Measurements from ENCODE around the gene DPYD.

The DPYD gene

GRCh38 chr1:97160818-97161217 is 760.0 kb downstream of the DPYD start:
- H3K36me3 Mint-ChIP-seq (ENCODE audit: low read depth): peaks cover 20% of the 10 kb centered on the region
- H3K4me3 Mint-ChIP-seq: no peak overlapping the region

GRCh38 chr1:97159342-97159741 is 761.5 kb downstream of the DPYD start:
- H3K36me3 Mint-ChIP-seq (ENCODE audit: low read depth): peaks cover 17% of the 10 kb centered on the region
- H3K27ac Mint-ChIP-seq: no peak overlapping the region

More at GRCh38 chr1:97160818-97161217, 760.0 kb downstream of the DPYD start:
- peaks cover 5% of the 10 kb centered on the region for H3K4me1 Mint-ChIP-seq
- H3K27ac Mint-ChIP-seq: no peak overlapping the region
- peaks cover 14% of the 10 kb centered on the region for H3K9me3 Mint-ChIP-seq
- H3K27me3 Mint-ChIP-seq: no peaks in the 10 kb centered on the region
- DNase-seq: no peak
- ATAC-seq: no peak

GRCh38 chr1:97158691-97159096 is 762.1 kb downstream of the DPYD start:
- H3K27me3 Mint-ChIP-seq: no peaks in the 10 kb centered on the region
- peaks cover 9% of the 10 kb centered on the region for H3K9me3 Mint-ChIP-seq
- no peak for DNase-seq

More at GRCh38 chr1:97159342-97159741, 761.5 kb downstream of the DPYD start:
- H3K27me3 Mint-ChIP-seq: no peaks in the 10 kb centered on the region
- DNase-seq (no peak), ATAC-seq (no peak)
- H3K9me3 Mint-ChIP-seq: peaks cover 16% of the 10 kb centered on the region
- H3K4me3 Mint-ChIP-seq: no peak overlapping the region
- peaks cover 4% of the 10 kb centered on the region for H3K4me1 Mint-ChIP-seq

GRCh38 chr1:97157991-97158390 is 762.8 kb downstream of the DPYD start:
- H3K27ac Mint-ChIP-seq: no peak overlapping the region
- no peaks in the 10 kb centered on the region for H3K27me3 Mint-ChIP-seq
- H3K4me1 Mint-ChIP-seq: peaks cover 4% of the 10 kb centered on the region
- DNase-seq: no peak
- peaks cover 11% of the 10 kb centered on the region for H3K36me3 Mint-ChIP-seq (ENCODE audit: low read depth)
- H3K4me3 Mint-ChIP-seq: no peak overlapping the region
- ATAC-seq: no peak
- peaks cover 6% of the 10 kb centered on the region for H3K9me3 Mint-ChIP-seq

More at GRCh38 chr1:97158691-97159096, 762.1 kb downstream of the DPYD start:
- Mint-ChIP-seq H3K36me3 (ENCODE audit: low read depth) (peaks cover 14% of the 10 kb centered on the region), H3K27ac (no peak overlapping the region), H3K4me3 (no peak overlapping the region), H3K4me1 (peaks cover 4% of the 10 kb centered on the region)
- no peak for ATAC-seq

GRCh38 chr1:97151651-97152050 is 769.2 kb downstream of the DPYD start:
- Mint-ChIP-seq H3K27ac (no peak overlapping the region), H3K9me3 (peaks cover 6% of the 10 kb centered on the region), H3K36me3 (ENCODE audit: low read depth) (peaks cover 8% of the 10 kb centered on the region), H3K4me1 (no peaks in the 10 kb centered on the region), H3K27me3 (no peaks in the 10 kb centered on the region), H3K4me3 (no peak overlapping the region)
- ATAC-seq (no peak), DNase-seq (no peak)

GRCh38 chr1:97145321-97145956 is 775.4 kb downstream of the DPYD start:
- no peak for DNase-seq
- ATAC-seq: no peak
- Mint-ChIP-seq H3K36me3 (ENCODE audit: low read depth) (no peaks in the 10 kb centered on the region), H3K4me3 (no peak overlapping the region), H3K4me1 (no peaks in the 10 kb centered on the region), H3K9me3 (no peaks in the 10 kb centered on the region), H3K27me3 (no peaks in the 10 kb centered on the region), H3K27ac (no peak overlapping the region)

GRCh38 chr1:97144527-97144926 is 776.3 kb downstream of the DPYD start:
- Mint-ChIP-seq H3K27me3 (no peaks in the 10 kb centered on the region), H3K36me3 (ENCODE audit: low read depth) (no peaks in the 10 kb centered on the region), H3K4me1 (no peaks in the 10 kb centered on the region), H3K9me3 (no peaks in the 10 kb centered on the region), H3K27ac (no peak overlapping the region), H3K4me3 (no peak overlapping the region)
- ATAC-seq (no peak), DNase-seq (no peak)

GRCh38 chr1:97143236-97143882 is 777.5 kb downstream of the DPYD start:
- Mint-ChIP-seq H3K9me3 (no peaks in the 10 kb centered on the region), H3K36me3 (ENCODE audit: low read depth) (no peaks in the 10 kb centered on the region), H3K4me3 (no peak overlapping the region), H3K27me3 (no peaks in the 10 kb centered on the region), H3K27ac (no peak overlapping the region), H3K4me1 (peaks cover 3% of the 10 kb centered on the region)
- DNase-seq (no peak), ATAC-seq (no peak)

- Mint-ChIP-seq H3K27me3 (no peaks in the 10 kb centered on the region), H3K4me3 (no peak overlapping the region), H3K4me1 (peaks cover 3% of the 10 kb centered on the region), H3K36me3 (ENCODE audit: low read depth) (no peaks in the 10 kb centered on the region), H3K9me3 (no peaks in the 10 kb centered on the region), H3K27ac (no peak overlapping the region)
- no peak for DNase-seq
- no peak for ATAC-seq
Measured at GRCh38 chr1:97140611-97141010, 780.2 kb downstream of the DPYD start.

- Mint-ChIP-seq H3K27me3 (no peaks in the 10 kb centered on the region), H3K36me3 (ENCODE audit: low read depth) (no peaks in the 10 kb centered on the region), H3K27ac (no peak overlapping the region), H3K4me1 (peaks cover 3% of the 10 kb centered on the region), H3K4me3 (no peak overlapping the region), H3K9me3 (no peaks in the 10 kb centered on the region)
- ATAC-seq: no peak
- no peak for DNase-seq
Measured at GRCh38 chr1:97139512-97139911, 781.3 kb downstream of the DPYD start.

- H3K36me3 Mint-ChIP-seq (ENCODE audit: low read depth): peaks cover 2% of the 10 kb centered on the region
- no peak for ATAC-seq
- H3K4me3 Mint-ChIP-seq: no peak overlapping the region
- peaks cover 3% of the 10 kb centered on the region for H3K4me1 Mint-ChIP-seq
- no peak overlapping the region for H3K27ac Mint-ChIP-seq
- DNase-seq: no peak
- H3K27me3 Mint-ChIP-seq: no peaks in the 10 kb centered on the region
- no peaks in the 10 kb centered on the region for H3K9me3 Mint-ChIP-seq
Measured at GRCh38 chr1:97138515-97139032, 782.3 kb downstream of the DPYD start.

GRCh38 chr1:97137862-97138514 is 782.8 kb downstream of the DPYD start:
- Mint-ChIP-seq H3K36me3 (ENCODE audit: low read depth) (peaks cover 2% of the 10 kb centered on the region), H3K4me3 (no peak overlapping the region), H3K27me3 (no peaks in the 10 kb centered on the region), H3K27ac (no peak overlapping the region), H3K4me1 (peaks cover 3% of the 10 kb centered on the region), H3K9me3 (no peaks in the 10 kb centered on the region)
- ATAC-seq (peak; percentile 89), DNase-seq (peak; percentile 9)

GRCh38 chr1:97136996-97137395 is 783.8 kb downstream of the DPYD start:
- peaks cover 2% of the 10 kb centered on the region for H3K36me3 Mint-ChIP-seq (ENCODE audit: low read depth)
- peaks cover 3% of the 10 kb centered on the region for H3K4me1 Mint-ChIP-seq
- H3K27ac Mint-ChIP-seq: no peak overlapping the region
- H3K27me3 Mint-ChIP-seq: no peaks in the 10 kb centered on the region
- H3K4me3 Mint-ChIP-seq: no peak overlapping the region
- no peak for ATAC-seq
- H3K9me3 Mint-ChIP-seq: no peaks in the 10 kb centered on the region
- no peak for DNase-seq

GRCh38 chr1:97135972-97136371 is 784.9 kb downstream of the DPYD start:
- no peak overlapping the region for H3K27ac Mint-ChIP-seq
- ATAC-seq (no peak), DNase-seq (no peak)
- H3K9me3 Mint-ChIP-seq: no peaks in the 10 kb centered on the region
- peaks cover 2% of the 10 kb centered on the region for H3K36me3 Mint-ChIP-seq (ENCODE audit: low read depth)
- H3K4me1 Mint-ChIP-seq: peaks cover 3% of the 10 kb centered on the region
- no peaks in the 10 kb centered on the region for H3K27me3 Mint-ChIP-seq
- H3K4me3 Mint-ChIP-seq: no peak overlapping the region

- DNase-seq (no peak), ATAC-seq (no peak)
Measured at GRCh38 chr1:97128426-97128825, 792.4 kb downstream of the DPYD start.

More at GRCh38 chr1:97128426-97128825, 792.4 kb downstream of the DPYD start:
- no peak overlapping the region for H3K4me3 Mint-ChIP-seq
- H3K9me3 Mint-ChIP-seq: no peaks in the 10 kb centered on the region
- no peak overlapping the region for H3K27ac Mint-ChIP-seq
- H3K36me3 Mint-ChIP-seq (ENCODE audit: low read depth): no peaks in the 10 kb centered on the region
- no peaks in the 10 kb centered on the region for H3K4me1 Mint-ChIP-seq
- no peaks in the 10 kb centered on the region for H3K27me3 Mint-ChIP-seq

Data from activated naive CD8-positive, alpha-beta T cell treated with anti-CD3 and anti-CD28 coated beads, Interleukin-2, amount 50 U/mL, for 24 hours (primary cell).